Stimulated activated memory B cell treated with anti-CD40 and anti-IgM and Interleukin-4, amounts not matched to agents 10 μg/mL and 1 μg/mL and 100 μg/mL, for 72 hours (primary cell): ENCODE results near the gene DAB1.

Experiments used
- ATAC-seq: fragments of 150-1000 bp; cut with Tn5 transposase; 2 replicates; pipeline ENCODE4 v1.10.0; 2021
- H3K27ac Mint-ChIP-seq: one replicate; pipeline ENCODE4 v1.8.0; 2022; ENCODE audit warnings: mild to moderate bottlenecking, mixed read lengths
- H3K27me3 Mint-ChIP-seq: one replicate; pipeline ENCODE4 v1.8.0; 2022; ENCODE audit warnings: mixed read lengths
- H3K36me3 Mint-ChIP-seq: one replicate; pipeline ENCODE4 v1.8.0; 2022; ENCODE audit warnings: mixed read lengths
- H3K4me1 Mint-ChIP-seq: one replicate; pipeline ENCODE4 v1.8.0; 2022; ENCODE audit warnings: mixed read lengths
- H3K4me3 Mint-ChIP-seq: one replicate; pipeline ENCODE4 v1.8.0; 2022; ENCODE audit warnings: mild to moderate bottlenecking, moderate library complexity, mixed read lengths
- H3K9me3 Mint-ChIP-seq: one replicate; pipeline ENCODE4 v1.8.0; 2022; ENCODE audit warnings: mixed read lengths

DAB1 gene

GRCh38 chr1:57385336-57385735, 38.5 kb downstream of the DAB1 start:
- no peaks in the 10 kb centered on the region for H3K27me3 Mint-ChIP-seq
- H3K9me3 Mint-ChIP-seq = peaks cover 2% of the 10 kb centered on the region
- H3K36me3 Mint-ChIP-seq = no peaks in the 10 kb centered on the region
- H3K27ac Mint-ChIP-seq = no peak overlapping the region
- H3K4me1 Mint-ChIP-seq = no peaks in the 10 kb centered on the region
- H3K4me3 Mint-ChIP-seq = no peak overlapping the region
- no peak for ATAC-seq

DNA sequence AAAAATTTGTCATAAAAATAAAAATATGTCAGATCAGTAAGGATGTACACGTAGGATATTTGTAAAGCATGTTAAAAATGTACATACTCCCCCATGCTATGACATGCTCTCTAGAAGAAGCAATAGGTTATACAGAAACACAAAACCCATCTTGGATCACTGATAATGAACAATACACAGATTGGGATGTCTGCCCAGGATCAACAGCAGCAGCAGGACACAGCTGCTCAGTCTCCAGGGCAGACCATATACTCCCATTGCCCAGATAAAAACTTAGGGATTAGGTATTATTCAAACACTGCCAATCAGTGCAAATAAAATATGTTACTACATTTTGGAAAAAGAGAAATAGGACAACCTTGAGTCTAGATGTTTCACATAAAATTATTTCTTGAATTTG, 39.0 kb downstream of the DAB1 start:
- H3K27ac Mint-ChIP-seq = no peak overlapping the region
- no peaks in the 10 kb centered on the region for H3K36me3 Mint-ChIP-seq
- H3K4me3 Mint-ChIP-seq = no peak overlapping the region
- ATAC-seq = no peak
- peaks cover 2% of the 10 kb centered on the region for H3K9me3 Mint-ChIP-seq
- H3K27me3 Mint-ChIP-seq = no peaks in the 10 kb centered on the region
- H3K4me1 Mint-ChIP-seq = no peaks in the 10 kb centered on the region

GRCh38 chr1:57384284-57384683, 39.6 kb downstream of the DAB1 start:
- no peak for ATAC-seq
- no peaks in the 10 kb centered on the region for H3K4me1 Mint-ChIP-seq
- no peak overlapping the region for H3K27ac Mint-ChIP-seq
- no peaks in the 10 kb centered on the region for H3K27me3 Mint-ChIP-seq
- no peaks in the 10 kb centered on the region for H3K36me3 Mint-ChIP-seq
- peaks cover 2% of the 10 kb centered on the region for H3K9me3 Mint-ChIP-seq
- no peak overlapping the region for H3K4me3 Mint-ChIP-seq

GRCh38 chr1:57381871-57382270, 42.0 kb downstream of the DAB1 start:
- no peak overlapping the region for H3K27ac Mint-ChIP-seq
- no peak for ATAC-seq
- no peaks in the 10 kb centered on the region for H3K4me1 Mint-ChIP-seq
- H3K4me3 Mint-ChIP-seq = no peak overlapping the region
- H3K9me3 Mint-ChIP-seq = no peaks in the 10 kb centered on the region
- H3K36me3 Mint-ChIP-seq = no peaks in the 10 kb centered on the region
- H3K27me3 Mint-ChIP-seq = no peaks in the 10 kb centered on the region

DNA sequence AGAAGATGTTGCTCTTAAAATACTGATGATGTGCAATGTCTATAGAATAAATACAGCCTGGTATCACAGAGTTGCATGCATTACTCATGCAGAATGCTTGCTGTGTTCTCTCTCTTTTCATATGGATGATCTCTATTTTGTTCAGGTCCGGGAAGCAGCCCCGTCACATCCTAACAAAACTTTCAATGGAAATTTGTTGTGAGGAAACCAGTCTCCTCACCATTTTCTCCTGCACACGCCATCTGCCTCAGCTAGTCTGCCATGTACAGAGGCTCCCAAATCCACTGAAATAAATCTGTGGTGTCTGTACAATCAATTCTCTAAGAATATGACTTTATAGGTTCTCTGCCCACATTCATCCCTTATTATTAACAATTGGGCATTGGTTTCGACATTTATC, 42.4 kb downstream of the DAB1 start:
- Mint-ChIP-seq H3K4me1 (no peaks in the 10 kb centered on the region), H3K27me3 (no peaks in the 10 kb centered on the region), H3K36me3 (no peaks in the 10 kb centered on the region), H3K9me3 (no peaks in the 10 kb centered on the region), H3K27ac (no peak overlapping the region), H3K4me3 (no peak overlapping the region)
- no peak for ATAC-seq

DNA sequence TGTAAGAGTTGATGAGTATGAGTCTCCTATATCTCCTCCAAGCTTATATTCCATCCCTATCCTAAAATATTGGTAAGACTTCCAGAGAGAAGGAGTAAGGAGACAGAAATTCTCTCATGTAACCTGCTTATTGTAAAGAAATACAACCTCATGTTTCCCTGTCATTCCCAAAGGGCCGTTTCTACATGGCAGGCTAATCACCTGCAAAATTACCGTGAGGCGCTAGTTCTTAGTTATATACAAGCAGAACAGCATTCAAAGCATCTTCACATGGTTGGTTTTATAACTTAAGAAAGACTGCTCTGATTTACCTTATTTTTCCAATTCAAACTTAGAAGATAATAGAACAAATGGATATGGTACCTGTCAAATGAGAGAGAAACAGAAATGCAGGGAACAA, 42.9 kb downstream of the DAB1 start:
- no peak overlapping the region for H3K4me3 Mint-ChIP-seq
- no peaks in the 10 kb centered on the region for H3K27me3 Mint-ChIP-seq
- no peaks in the 10 kb centered on the region for H3K4me1 Mint-ChIP-seq
- H3K27ac Mint-ChIP-seq = no peak overlapping the region
- no peaks in the 10 kb centered on the region for H3K36me3 Mint-ChIP-seq
- H3K9me3 Mint-ChIP-seq = no peaks in the 10 kb centered on the region
- ATAC-seq = no peak

DNA sequence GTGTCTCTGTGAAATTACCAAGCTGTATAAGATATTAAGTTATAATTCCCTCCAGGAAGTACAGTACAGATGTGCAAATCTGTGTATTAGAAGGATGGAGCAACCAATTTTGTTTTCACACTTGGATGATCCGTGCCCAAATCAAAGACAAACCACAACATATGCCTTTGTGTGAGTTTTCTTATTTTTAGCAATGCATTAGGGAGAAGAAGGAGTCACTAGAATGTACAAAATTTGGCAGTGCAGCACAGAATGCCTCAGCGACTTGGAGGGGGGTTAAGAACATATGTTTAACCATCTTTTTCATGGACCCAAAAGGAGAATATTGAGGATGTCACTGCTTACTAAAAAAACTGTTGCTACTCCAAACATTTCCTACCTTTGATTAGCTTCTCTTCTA, 45.3 kb downstream of the DAB1 start:
- H3K27ac Mint-ChIP-seq = no peak overlapping the region
- H3K36me3 Mint-ChIP-seq = no peaks in the 10 kb centered on the region
- no peak overlapping the region for H3K4me3 Mint-ChIP-seq
- no peaks in the 10 kb centered on the region for H3K9me3 Mint-ChIP-seq
- ATAC-seq = no peak
- H3K4me1 Mint-ChIP-seq = no peaks in the 10 kb centered on the region
- no peaks in the 10 kb centered on the region for H3K27me3 Mint-ChIP-seq

- H3K4me3 Mint-ChIP-seq = no peak overlapping the region
- H3K9me3 Mint-ChIP-seq = no peaks in the 10 kb centered on the region
- no peak overlapping the region for H3K27ac Mint-ChIP-seq
- H3K36me3 Mint-ChIP-seq = no peaks in the 10 kb centered on the region
- no peaks in the 10 kb centered on the region for H3K27me3 Mint-ChIP-seq
- no peaks in the 10 kb centered on the region for H3K4me1 Mint-ChIP-seq
- no peak for ATAC-seq
These were observed 46.3 kb downstream of the DAB1 start for GRCh38 chr1:57377339-57378139.

GRCh38 chr1:57376041-57376440, 47.8 kb downstream of the DAB1 start:
- Mint-ChIP-seq H3K36me3 (no peaks in the 10 kb centered on the region), H3K27ac (no peak overlapping the region), H3K27me3 (no peaks in the 10 kb centered on the region), H3K4me3 (no peak overlapping the region), H3K9me3 (no peaks in the 10 kb centered on the region), H3K4me1 (no peaks in the 10 kb centered on the region)
- no peak for ATAC-seq

GRCh38 chr1:57369889-57370288, 54.0 kb downstream of the DAB1 start:
- no peaks in the 10 kb centered on the region for H3K27me3 Mint-ChIP-seq
- H3K36me3 Mint-ChIP-seq = no peaks in the 10 kb centered on the region
- H3K4me3 Mint-ChIP-seq = no peak overlapping the region
- peaks cover 11% of the 10 kb centered on the region for H3K9me3 Mint-ChIP-seq
- H3K4me1 Mint-ChIP-seq = no peaks in the 10 kb centered on the region
- no peak overlapping the region for H3K27ac Mint-ChIP-seq
- no peak for ATAC-seq

DNA sequence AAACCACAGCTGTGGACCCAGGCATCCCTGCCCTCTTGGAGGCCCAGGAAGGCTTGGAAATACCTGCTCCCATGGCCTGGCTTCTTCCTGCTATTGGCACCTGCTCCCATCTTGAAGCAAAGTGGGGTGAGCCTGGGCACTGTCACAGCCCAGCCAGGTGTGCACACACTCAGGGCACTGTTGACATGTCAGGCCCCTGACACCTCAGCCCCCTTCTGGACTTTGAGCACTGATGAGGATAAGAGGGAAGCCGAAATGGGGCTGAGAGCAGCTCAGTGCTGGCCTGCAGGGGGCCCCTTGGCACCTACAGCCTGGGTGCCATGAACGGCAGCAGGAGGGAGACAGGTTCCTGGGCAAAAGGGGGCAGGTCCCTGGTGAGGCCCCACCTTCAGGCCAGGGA, 55.9 kb downstream of the DAB1 start:
- H3K27ac Mint-ChIP-seq = no peak overlapping the region
- H3K9me3 Mint-ChIP-seq = peaks cover 11% of the 10 kb centered on the region
- H3K27me3 Mint-ChIP-seq = no peaks in the 10 kb centered on the region

DNA sequence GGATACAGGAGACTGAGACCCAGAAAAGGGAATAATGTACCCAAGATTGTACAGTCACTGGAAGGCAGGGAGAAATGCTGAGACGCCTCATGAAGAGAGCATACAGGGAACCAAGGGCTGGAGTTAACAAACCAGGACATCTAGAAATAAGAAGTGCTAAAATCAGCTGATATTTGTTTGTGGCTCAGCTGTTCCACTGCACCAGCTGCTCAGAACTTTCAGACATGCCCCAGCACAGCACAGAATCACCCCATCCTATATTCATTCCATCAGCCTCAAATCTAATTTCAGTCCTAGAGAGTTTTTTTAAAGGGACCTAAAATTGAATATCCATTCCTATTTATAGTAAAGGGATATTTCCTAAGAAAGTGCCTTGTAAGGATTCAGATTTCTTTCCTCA, 60.2 kb downstream of the DAB1 start:
- Mint-ChIP-seq H3K27ac (no peak overlapping the region), H3K27me3 (no peaks in the 10 kb centered on the region), H3K4me3 (no peak overlapping the region), H3K9me3 (peaks cover 10% of the 10 kb centered on the region), H3K4me1 (no peaks in the 10 kb centered on the region), H3K36me3 (no peaks in the 10 kb centered on the region)
- ATAC-seq = no peak

More for the DNA sequence above, 55.9 kb downstream of the DAB1 start:
- Mint-ChIP-seq H3K4me3 (no peak overlapping the region), H3K4me1 (no peaks in the 10 kb centered on the region), H3K36me3 (no peaks in the 10 kb centered on the region)
- no peak for ATAC-seq

DNA sequence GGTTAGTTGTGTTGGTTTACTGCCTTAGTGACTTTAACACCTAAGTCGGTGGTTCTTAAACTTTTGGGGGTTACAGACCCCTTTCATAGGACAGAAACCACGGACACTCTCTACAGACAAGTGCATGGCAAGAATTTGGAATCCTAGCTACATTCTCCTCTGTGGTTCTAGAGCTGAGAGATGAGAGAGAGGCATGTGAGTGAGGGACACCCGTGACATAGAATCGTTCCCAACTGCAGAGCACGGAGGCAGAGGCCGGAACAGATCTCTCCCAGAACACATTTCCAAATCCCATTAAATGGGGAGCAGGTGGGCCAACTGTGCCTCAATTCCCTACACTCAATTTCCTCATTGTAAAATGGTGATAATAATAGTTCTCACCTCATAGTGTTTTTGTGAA, 60.7 kb downstream of the DAB1 start:
- H3K4me3 Mint-ChIP-seq = no peak overlapping the region
- peaks cover 11% of the 10 kb centered on the region for H3K9me3 Mint-ChIP-seq
- no peaks in the 10 kb centered on the region for H3K27me3 Mint-ChIP-seq
- no peak for ATAC-seq
- no peaks in the 10 kb centered on the region for H3K4me1 Mint-ChIP-seq
- H3K36me3 Mint-ChIP-seq = no peaks in the 10 kb centered on the region
- no peak overlapping the region for H3K27ac Mint-ChIP-seq

GRCh38 chr1:57362480-57362879, 61.4 kb downstream of the DAB1 start:
- no peak overlapping the region for H3K27ac Mint-ChIP-seq
- H3K4me3 Mint-ChIP-seq = no peak overlapping the region
- H3K27me3 Mint-ChIP-seq = no peaks in the 10 kb centered on the region
- no peaks in the 10 kb centered on the region for H3K36me3 Mint-ChIP-seq
- H3K9me3 Mint-ChIP-seq = peaks cover 9% of the 10 kb centered on the region
- no peaks in the 10 kb centered on the region for H3K4me1 Mint-ChIP-seq
- no peak for ATAC-seq

GRCh38 chr1:57361516-57361915, 62.3 kb downstream of the DAB1 start:
- H3K27me3 Mint-ChIP-seq = no peaks in the 10 kb centered on the region
- no peak for ATAC-seq
- H3K36me3 Mint-ChIP-seq = no peaks in the 10 kb centered on the region
- H3K27ac Mint-ChIP-seq = no peak overlapping the region
- no peaks in the 10 kb centered on the region for H3K4me1 Mint-ChIP-seq
- no peak overlapping the region for H3K4me3 Mint-ChIP-seq
- peaks cover 8% of the 10 kb centered on the region for H3K9me3 Mint-ChIP-seq

- Mint-ChIP-seq H3K4me3 (no peak overlapping the region), H3K9me3 (peaks cover 8% of the 10 kb centered on the region), H3K36me3 (no peaks in the 10 kb centered on the region), H3K27me3 (no peaks in the 10 kb centered on the region), H3K4me1 (no peaks in the 10 kb centered on the region), H3K27ac (no peak overlapping the region)
- no peak for ATAC-seq
These were observed 62.9 kb downstream of the DAB1 start for GRCh38 chr1:57360846-57361407.
